ENCODE measurements around the gene BEND5.

DNA sequence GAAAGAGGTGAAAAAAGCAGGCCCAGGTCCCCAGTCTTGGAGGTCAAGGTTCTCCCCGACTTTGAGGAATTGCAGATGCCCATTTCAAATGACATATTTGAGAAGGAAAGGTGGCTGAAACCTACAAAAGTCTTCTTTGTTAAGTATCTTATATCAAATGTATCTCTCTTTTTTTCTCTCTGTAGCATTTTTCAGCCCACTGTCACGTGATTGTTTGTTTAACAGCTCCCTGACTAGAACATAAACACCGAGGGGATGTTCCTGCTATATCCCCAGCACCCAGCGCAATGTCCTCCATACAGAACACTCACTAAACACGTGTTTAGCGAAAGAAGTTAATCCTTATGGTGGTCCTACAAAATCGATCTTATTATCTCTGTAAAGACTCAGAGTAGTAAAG is 27.6 kb downstream of the BEND5 start:
- TF ChIP-seq POLR2A (IDR thresholded peaks at IDR 0.05) (no peak), CTCF (IDR thresholded peaks at IDR 0.05) (no peak)

Measured in prostate gland (tissue), 2 donors.